ENCODE measurements around the gene HK2. TPM values are rescaled to one million over a fixed set of nuclear protein-coding genes. Genes with fewer than 3 reads are reported as not detected.

HK2 gene
- total and polyA plus RNA-seq, 2 donors (not counting 3 experiments of a cell fraction or from before 2014, with no cell fraction given), result 3.4 to 13.0 TPM

GRCh38 chr2:74860521-74860920, 26.6 kb downstream of the HK2 start:
- Histone ChIP-seq H3K79me2 (ENCODE audit: control insufficient read depth, insufficient read depth, low read length) (no peaks in the 10 kb centered on the region), H3K4me1 (ENCODE audit: control insufficient read depth, extremely low read depth, insufficient read depth, low read length) (no peaks in the 10 kb centered on the region), H3K36me3 (ENCODE audit: control insufficient read depth in 2 of 2, extremely low read depth in 1 of 2, insufficient read depth in 2 of 2, low read length in 2 of 2) (no peaks in the 10 kb centered on the region), H3K4me3 (replicated peaks in 1 of 3; ENCODE audit: insufficient read depth in 1 of 3, low read depth in 1 of 3, low read length in 3 of 3) (no peak overlapping the region), H3K27me3 (ENCODE audit: control insufficient read depth in 2 of 2, insufficient read depth in 2 of 2, low read length in 2 of 2) (no peaks in the 10 kb centered on the region), H4K20me1 (replicated peaks; ENCODE audit: control insufficient read depth, extremely low read depth, insufficient read depth, low read length) (no peaks in the 10 kb centered on the region), H3K27ac (ENCODE audit: insufficient read depth, low read depth, low read length) (no peak overlapping the region), H3K9ac (replicated peaks; ENCODE audit: extremely low read depth, insufficient read depth, low read length) (no peak overlapping the region), H2AFZ (ENCODE audit: low read depth, low read length) (no peak overlapping the region), H3K4me2 (ENCODE audit: insufficient read depth, low read length) (no peak overlapping the region), H3K9me1 (replicated peaks; ENCODE audit: control insufficient read depth, extremely low read depth, insufficient read depth, low read length) (no peaks in the 10 kb centered on the region), H3K9me3 (replicated peaks; ENCODE audit: control insufficient read depth, insufficient read depth, low read length) (no peaks in the 10 kb centered on the region)
- dilution Hi-C loops (cut with MboI; ENCODE audit: extremely low pct_ligation_motif_present, low sequenced_read_pairs) (no loop called here), intact Hi-C loops (cut with micrococcal nuclease) (no loop called here)
- POLR2A ChIA-PET, result no interaction called here
- CTCF ChIA-PET, result no interaction called here
- DNase-seq (ENCODE audit: low read depth, low spot score) (no peak), FAIRE-seq (no peak)
- BruUV-seq (replicated peaks), result no TSS peak
- no peak for TF ChIP-seq GATA2 (IDR thresholded peaks at IDR 0.05; ENCODE audit: insufficient read depth, insufficient read length, low read depth, low read length)
- TF ChIP-seq, protein P1, sequence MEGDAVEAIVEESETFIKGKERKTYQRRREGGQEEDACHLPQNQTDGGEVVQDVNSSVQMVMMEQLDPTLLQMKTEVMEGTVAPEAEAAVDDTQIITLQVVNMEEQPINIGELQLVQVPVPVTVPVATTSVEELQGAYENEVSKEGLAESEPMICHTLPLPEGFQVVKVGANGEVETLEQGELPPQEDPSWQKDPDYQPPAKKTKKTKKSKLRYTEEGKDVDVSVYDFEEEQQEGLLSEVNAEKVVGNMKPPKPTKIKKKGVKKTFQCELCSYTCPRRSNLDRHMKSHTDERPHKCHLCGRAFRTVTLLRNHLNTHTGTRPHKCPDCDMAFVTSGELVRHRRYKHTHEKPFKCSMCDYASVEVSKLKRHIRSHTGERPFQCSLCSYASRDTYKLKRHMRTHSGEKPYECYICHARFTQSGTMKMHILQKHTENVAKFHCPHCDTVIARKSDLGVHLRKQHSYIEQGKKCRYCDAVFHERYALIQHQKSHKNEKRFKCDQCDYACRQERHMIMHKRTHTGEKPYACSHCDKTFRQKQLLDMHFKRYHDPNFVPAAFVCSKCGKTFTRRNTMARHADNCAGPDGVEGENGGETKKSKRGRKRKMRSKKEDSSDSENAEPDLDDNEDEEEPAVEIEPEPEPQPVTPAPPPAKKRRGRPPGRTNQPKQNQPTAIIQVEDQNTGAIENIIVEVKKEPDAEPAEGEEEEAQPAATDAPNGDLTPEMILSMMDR (IDR thresholded peaks at IDR 0.05; ENCODE audit: extremely low read depth in 1 of 2, insufficient read depth in 1 of 2, low read depth in 1 of 2, low read length in 2 of 2), result no peak
- no peak for TF ChIP-seq EZH2 (IDR thresholded peaks at IDR 0.05; ENCODE audit: borderline replicate concordance, low read depth, low read length, severe bottlenecking)
- no peak for TF ChIP-seq JUN (IDR thresholded peaks at IDR 0.05; ENCODE audit: borderline replicate concordance, insufficient read depth, insufficient read length, low read depth)
- TF ChIP-seq, protein P2, sequence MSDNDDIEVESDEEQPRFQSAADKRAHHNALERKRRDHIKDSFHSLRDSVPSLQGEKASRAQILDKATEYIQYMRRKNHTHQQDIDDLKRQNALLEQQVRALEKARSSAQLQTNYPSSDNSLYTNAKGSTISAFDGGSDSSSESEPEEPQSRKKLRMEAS (IDR thresholded peaks at IDR 0.05; ENCODE audit: insufficient read depth, insufficient read length), result no peak
- TF ChIP-seq MYC (IDR thresholded peaks at IDR 0.05; ENCODE audit: low read depth, low read length), result no peak
- TF ChIP-seq POLR2A (IDR thresholded peaks at IDR 0.05; ENCODE audit: low read depth, low read length), result no peak
- no peak for TF ChIP-seq FOS (IDR thresholded peaks at IDR 0.05; ENCODE audit: borderline replicate concordance, insufficient read depth, low read length)
- TF ChIP-seq POLR2AphosphoS5 (IDR thresholded peaks at IDR 0.05; ENCODE audit: insufficient read depth, low read depth, low read length), result no peak
